KMS-11 (cell line): ENCODE results near the gene BLTP3B.
A peak's percentile ranks its signal among the peaks of the same experiment; 100 is the strongest.

Source experiments
- H2AFZ ChIP-seq: fragments of 200-600 bp; sonication (generic); 2 replicates; pipeline ENCODE4 v1.6.1; 2016; ENCODE audit warnings: antibody characterized with exemption, mixed run types, low read depth
- H3K27ac ChIP-seq: fragments of 200-600 bp; sonication (generic); 2 replicates; pipeline ENCODE4 v1.6.1; 2016; ENCODE audit warnings: mild to moderate bottlenecking, mixed run types
- H3K27me3 ChIP-seq: fragments of 200-600 bp; sonication (generic); 2 replicates; pipeline ENCODE4 v1.6.1; 2017; ENCODE audit warnings: mild to moderate bottlenecking, low read depth, mixed run types, moderate library complexity; ENCODE audit not compliant: insufficient read depth
- H3K36me3 ChIP-seq: fragments of 200-600 bp; sonication (generic); 2 replicates; pipeline ENCODE4 v1.6.1; 2017; ENCODE audit warnings: mild to moderate bottlenecking, mixed run types; ENCODE audit not compliant: insufficient read depth
- H3K4me1 ChIP-seq: fragments of 200-600 bp; sonication (generic); 2 replicates; pipeline ENCODE4 v1.6.1; 2016; ENCODE audit warnings: mild to moderate bottlenecking, low read depth, mixed run types; ENCODE audit not compliant: poor library complexity, severe bottlenecking
- H3K4me2 ChIP-seq: fragments of 200-600 bp; sonication (generic); 2 replicates; pipeline ENCODE4 v1.7.0; 2016; ENCODE audit warnings: mild to moderate bottlenecking, mixed run types
- H3K4me3 ChIP-seq: fragments of 200-600 bp; sonication (generic); IDR thresholded peaks from 2 replicates; pipeline ENCODE4 v1.6.1; 2017; ENCODE audit warnings: low read depth, low read length, mixed read lengths; ENCODE audit not compliant: insufficient read depth
- H3K79me2 ChIP-seq: fragments of 200-600 bp; sonication (generic); 2 replicates; pipeline ENCODE4 v1.6.1; 2016; ENCODE audit warnings: low read depth, mixed run types; ENCODE audit not compliant: insufficient read depth
- H3K9ac ChIP-seq: fragments of 200-600 bp; sonication (generic); 2 replicates; pipeline ENCODE4 v1.6.1; 2016; ENCODE audit warnings: mild to moderate bottlenecking, mixed run types
- H4K20me1 ChIP-seq: fragments of 200-600 bp; sonication (generic); 2 replicates; pipeline ENCODE4 v1.6.1; 2016; ENCODE audit warnings: mild to moderate bottlenecking, mixed run types; ENCODE audit not compliant: insufficient read depth
- CTCF ChIP-seq: fragments of 200-600 bp; sonication (generic); conservative IDR thresholded peaks from 2 replicates; pipeline ENCODE4 v1.6.1; 2017; ENCODE audit warnings: low read depth, mild to moderate bottlenecking, antibody characterized with exemption, low read length, moderate library complexity, mixed read lengths

The BLTP3B gene

GRCh38 chr12:100141666-100141997 is 1.0 kb downstream of the BLTP3B start:
- Histone ChIP-seq H4K20me1 (no peaks in the 10 kb centered on the region), H3K4me3 (no peak overlapping the region), H3K27ac (peak overlapping the region; percentile 90), H2AFZ (peak overlapping the region; percentile 83), H3K9ac (peak overlapping the region; percentile 95), H3K27me3 (no peaks in the 10 kb centered on the region), H3K4me1 (peaks cover 27% of the 10 kb centered on the region), H3K4me2 (peak overlapping the region; percentile 62), H3K79me2 (peaks cover 55% of the 10 kb centered on the region; the same call in 1 of the 2 replicates), H3K36me3 (no peaks in the 10 kb centered on the region)
- TF ChIP-seq CTCF, result no peak

- Histone ChIP-seq H3K4me2 (no peak overlapping the region), H2AFZ (no peak overlapping the region), H3K27me3 (no peaks in the 10 kb centered on the region), H3K79me2 (peaks cover 78% of the 10 kb centered on the region; the same call in 1 of the 2 replicates), H3K27ac (no peak overlapping the region), H4K20me1 (no peaks in the 10 kb centered on the region), H3K4me3 (no peak overlapping the region), H3K36me3 (no peaks in the 10 kb centered on the region), H3K4me1 (peaks cover 26% of the 10 kb centered on the region), H3K9ac (no peak overlapping the region)
- TF ChIP-seq CTCF, result no peak
Observed at GRCh38 chr12:100138803-100139098, 3.9 kb downstream of the BLTP3B start.

- H3K4me1 ChIP-seq, result peaks cover 21% of the 10 kb centered on the region
- no peaks in the 10 kb centered on the region for H4K20me1 ChIP-seq
- no peaks in the 10 kb centered on the region for H3K36me3 ChIP-seq
- H3K4me2 ChIP-seq, result no peak overlapping the region
- H3K27ac ChIP-seq, result no peak overlapping the region
- H3K79me2 ChIP-seq, result peaks cover 78% of the 10 kb centered on the region; the same call in 1 of the 2 replicates
- H3K9ac ChIP-seq, result no peak overlapping the region
- no peak; the same call in 1 of the 2 replicates for TF ChIP-seq CTCF
- H3K4me3 ChIP-seq, result no peak overlapping the region
- H3K27me3 ChIP-seq, result no peaks in the 10 kb centered on the region
- no peak overlapping the region for H2AFZ ChIP-seq
Observed at GRCh38 chr12:100138048-100138802, 4.4 kb downstream of the BLTP3B start.

- no peaks in the 10 kb centered on the region for H4K20me1 ChIP-seq
- no peak overlapping the region for H3K4me2 ChIP-seq
- H3K9ac ChIP-seq, result no peak overlapping the region
- peaks cover 15% of the 10 kb centered on the region for H3K4me1 ChIP-seq
- H3K36me3 ChIP-seq, result no peaks in the 10 kb centered on the region
- no peak for TF ChIP-seq CTCF
- no peaks in the 10 kb centered on the region for H3K27me3 ChIP-seq
- H3K4me3 ChIP-seq, result no peak overlapping the region
- no peak overlapping the region for H2AFZ ChIP-seq
- no peak overlapping the region for H3K27ac ChIP-seq
- peaks cover 71% of the 10 kb centered on the region for H3K79me2 ChIP-seq
Observed at GRCh38 chr12:100133200-100133599, 9.5 kb downstream of the BLTP3B start.
